Heart left ventricle (tissue), 16 donors: ENCODE measurements around the gene SUSD2. TPM values are rescaled to one million over a fixed set of nuclear protein-coding genes. Genes with fewer than 3 reads are reported as not detected.

Source experiments
- ATAC-seq, 4 donors: fragments of 200-7000 bp; cut with Tn5 transposase; one replicate each; pipeline ENCODE4 v1.9.1; 2020 to 2022; ENCODE audit warnings: moderate library complexity in 4 of 4, mild to moderate bottlenecking in 3 of 4, moderate number of reproducible peaks in 1 of 4
- DNase-seq, 5 donors: peaks; one replicate each; pipeline ENCODE4 v3.0.0-alpha.2; 2020
- H3K27ac ChIP-seq, 12 donors: fragments of 200-600 bp; sonication (generic) in 4 of 12; one replicate each; pipeline versions ENCODE4 v1.5.0 to v1.8.0; 2016 to 2022; ENCODE audit warnings: mild to moderate bottlenecking in 2 of 12
- H3K27me3 ChIP-seq, 9 donors: fragments of 200-600 bp; sonication (generic) in 2 of 9; one replicate each; pipeline versions ENCODE4 v1.5.1 to v1.8.0; 2016 to 2022; ENCODE audit warnings: mild to moderate bottlenecking in 3 of 9
- H3K36me3 ChIP-seq, 9 donors: fragments of 200-600 bp; sonication (generic) in 2 of 9; one replicate each; pipeline versions ENCODE4 v1.5.0 to v1.8.0; 2018 to 2022; ENCODE audit warnings: mild to moderate bottlenecking in 2 of 9
- H3K4me1 ChIP-seq, 12 donors: fragments of 200-600 bp; sonication (generic) in 4 of 12; one replicate each; pipeline versions ENCODE4 v1.5.0 to v1.8.0; 2016 to 2022; ENCODE audit warnings: mild to moderate bottlenecking in 3 of 12
- H3K4me3 ChIP-seq, 12 donors: fragments of 200-600 bp; sonication (generic) in 4 of 12; one replicate each; pipeline versions ENCODE4 v1.5.0 to v1.8.0; 2017 to 2022; ENCODE audit warnings: mild to moderate bottlenecking in 9 of 12, moderate library complexity in 4 of 12
- H3K9me3 ChIP-seq, 12 donors: fragments of 200-600 bp; sonication (generic) in 4 of 12; one replicate each; pipeline versions ENCODE4 v1.5.0 to v1.8.0; 2016 to 2022; ENCODE audit warnings: mild to moderate bottlenecking in 1 of 12
- CTCF ChIP-seq, 12 donors: fragments of 200-600 bp; sonication (generic) in 4 of 12; IDR thresholded peaks; one replicate each; pipeline versions ENCODE4 v1.5.0 to v1.8.0; 2018 to 2022; ENCODE audit warnings: antibody characterized with exemption in 12 of 12, mild to moderate bottlenecking in 5 of 12
- POLR2A ChIP-seq, 2 donors: fragments of 450-650 bp; IDR thresholded peaks; one replicate each; pipeline ENCODE4 v1.6.1; 2017; ENCODE audit warnings: antibody characterized with exemption in 2 of 2, mild to moderate bottlenecking in 2 of 2, moderate library complexity in 2 of 2
- WGBS, 4 donors: extraction: QIAGEN DNeasy Blood & Tissue Kit in 2 of 4; methylation state at CpG; one replicate each; pipeline versions ENCODE4 v1.1.5 to v1.1.7; 2013 to 2018; 5-methylcytosine and 5-hydroxymethylcytosine counted together
- intact Hi-C, 10 donors: fragments of 100-400 bp; cut with DNase I; formaldehyde crosslinking; loops; one replicate each; pipeline versions ENCODE4 v1.11.1 to v1.14.2; 2022
- polyA plus RNA-seq, 2 donors: library from polyadenylated mRNA; stranded (reverse); fragments of 200-250 nt; gene quantifications; one replicate each; pipeline ENCODE4 v1.2.3, GENCODE V29; 2013
- total RNA-seq, 9 donors: library from RNA; depleted of rRNA in 2 of 9; stranded (reverse); fragments of >200 nt in 2 of 9; fragmentation: NEBNext Ultra II Directional in 3 of 9; extraction: Animal tissue kit (Norgen Biotek cat#: 25700) in 3 of 9; gene quantifications; one replicate each; pipeline versions ENCODE4 v1.1.0 to v1.2.4, GENCODE V29; 2016 to 2023
- donor health status: ischemic (EF 13 %, LVEDD 7.1; RV severe dilation, severe dysfunction).
- donor health status: healthy with polysubstance abuse.
- donor health status: DM: no; HTN: yes; CAD: no.
- donor health status: DM: no; HTN: no; CAD: no.
- donor health status: ischemic (EF 25% LVEDD 6.9; RV normal size, moderate dysfunction).
- donor health status: ischemic (EF 25% LVEDD 5.7; RV mildly dilated, moderate dysfunction).
- donor health status: healthy.
- donor health status: DM: yes; HTN: yes; CAD: no.
- donor health status: ischemic (EF 35%, LVEDD 5.7; RV mildly dilated, moderate dysfunction).
- donor health status: nonischemic (EF 11% LVEDD 7.7; RV severe dilation, severe dysfunction).
- donor health status: DM: yes; HTN: yes; CAD: no.
- donor health status: PGD.
- donor health status: ischemic (EF 29% LVEDD 5.4; RV normal size, mild dysfunction).
- donor health status: nonischemic (EF 23%, LVEDD 6.1; RV moderate dilation, normal function).

The SUSD2 gene
- total and polyA plus RNA-seq, 11 donors = 1.5 to 12.6 (median 2.7) TPM

GRCh38 chr22:24157822-24158135, 23.5 kb upstream of the SUSD2 start:
- Histone ChIP-seq H3K9me3 (no peaks in the 10 kb centered on the region), H3K4me1 (peaks cover 3 to 82% (median 57%) of the 10 kb centered on the region in 12 donors), H3K27me3 (no peaks in the 10 kb centered on the region), H3K27ac (peak overlapping the region in 10 of 12 donors; percentile 26 to 94 (median 88)), H3K36me3 (peaks cover 0 to 25% (median 0%) of the 10 kb centered on the region in 9 donors), H3K4me3 (peak overlapping the region in 3 of 12 donors; percentile 68 to 78 (median 74))
- intact Hi-C loops = loop anchor here in 3 of 10 donors (5.0 to 10.0 kb wide), 3 partner anchors 40 to 143 kb away; partner anchors contain the start of gene CABIN1 (in 1 of the 3)
- WGBS, 4 donors = 68 to 79% (median 74%) methylated on average over 8 to 10 of the region's 10 CpGs
- ATAC-seq = no peak
- no peak for DNase-seq
- TF ChIP-seq CTCF (IDR thresholded peaks at IDR 0.05) (no peak), POLR2A (IDR thresholded peaks at IDR 0.05) (no peak)

GRCh38 chr22:24159650-24160049, 21.6 kb upstream of the SUSD2 start:
- TF ChIP-seq CTCF (IDR thresholded peaks at IDR 0.05) (no peak), POLR2A (IDR thresholded peaks at IDR 0.05) (no peak)
- WGBS, 4 donors = 39 to 56% (median 49%) methylated on average over 2 of the region's 2 CpGs
- Histone ChIP-seq H3K27me3 (no peaks in the 10 kb centered on the region), H3K4me1 (peaks cover 3 to 94% (median 66%) of the 10 kb centered on the region in 12 donors), H3K36me3 (peaks cover 0 to 39% (median 6%) of the 10 kb centered on the region in 9 donors), H3K9me3 (no peaks in the 10 kb centered on the region), H3K27ac (peak overlapping the region in 9 of 12 donors; percentile 9 to 91 (median 65)), H3K4me3 (no peak overlapping the region)
- DNase-seq = no peak
- ATAC-seq = no peak
- intact Hi-C loops = loop anchor here in 6 of 10 donors (5.0 to 10.0 kb wide), 4 partner anchors 42 to 155 kb away; partner anchors contain the start of genes GSTT4 (in 3 of the 6) and CABIN1 (in 1 of the 6)

GRCh38 chr22:24160546-24160945, 20.7 kb upstream of the SUSD2 start:
- Histone ChIP-seq H3K36me3 (peaks cover 0 to 48% (median 12%) of the 10 kb centered on the region in 9 donors), H3K4me1 (peaks cover 3 to 98% (median 67%) of the 10 kb centered on the region in 12 donors), H3K27ac (peak overlapping the region in 8 of 12 donors; percentile 39 to 91 (median 80)), H3K4me3 (no peak overlapping the region), H3K9me3 (no peaks in the 10 kb centered on the region), H3K27me3 (no peaks in the 10 kb centered on the region)
- peak in 3 of 4 donors; percentile 16 to 27 (median 21) for ATAC-seq
- 59 to 76% (median 69%) methylated on average over 6 of the region's 6 CpGs for WGBS, 4 donors
- intact Hi-C loops = loop anchor here in 4 of 10 donors (5.0 to 10.0 kb wide), 2 partner anchors 53 to 156 kb away; partner anchors contain the start of gene GSTT4 (in 3 of the 4)
- DNase-seq = peak in 1 of 5 donors; percentile 78
- TF ChIP-seq POLR2A (IDR thresholded peaks at IDR 0.05) (no peak), CTCF (IDR thresholded peaks at IDR 0.05) (no peak)

GRCh38 chr22:24161485-24161884, 19.8 kb upstream of the SUSD2 start:
- DNase-seq (no peak), ATAC-seq (no peak)
- WGBS, 4 donors = 66 to 78% (median 72%) methylated on average over 6 to 7 of the region's 7 CpGs
- TF ChIP-seq CTCF (IDR thresholded peaks at IDR 0.05) (no peak), POLR2A (IDR thresholded peaks at IDR 0.05) (no peak)
- intact Hi-C loops = loop anchor here in 4 of 10 donors (5.0 to 10.0 kb wide), 2 partner anchors 54 to 157 kb away; partner anchors contain the start of gene GSTT4 (in 3 of the 4)
- peak overlapping the region in 11 of 12 donors; percentile 51 to 91 (median 80) for H3K27ac ChIP-seq
- H3K27me3 ChIP-seq = no peaks in the 10 kb centered on the region
- peaks cover 0 to 58% (median 21%) of the 10 kb centered on the region in 9 donors for H3K36me3 ChIP-seq
- H3K9me3 ChIP-seq = no peaks in the 10 kb centered on the region
- no peak overlapping the region for H3K4me3 ChIP-seq
- peaks cover 3 to 98% (median 67%) of the 10 kb centered on the region in 12 donors for H3K4me1 ChIP-seq
